Measurements from ENCODE around the gene MYO1F.
"Not testable (repeated sequence)": the region's sequence is repeated elsewhere in the genome, so short reads cannot be mapped to it uniquely, and the experiment has no call there.

The MYO1F gene

DNA sequence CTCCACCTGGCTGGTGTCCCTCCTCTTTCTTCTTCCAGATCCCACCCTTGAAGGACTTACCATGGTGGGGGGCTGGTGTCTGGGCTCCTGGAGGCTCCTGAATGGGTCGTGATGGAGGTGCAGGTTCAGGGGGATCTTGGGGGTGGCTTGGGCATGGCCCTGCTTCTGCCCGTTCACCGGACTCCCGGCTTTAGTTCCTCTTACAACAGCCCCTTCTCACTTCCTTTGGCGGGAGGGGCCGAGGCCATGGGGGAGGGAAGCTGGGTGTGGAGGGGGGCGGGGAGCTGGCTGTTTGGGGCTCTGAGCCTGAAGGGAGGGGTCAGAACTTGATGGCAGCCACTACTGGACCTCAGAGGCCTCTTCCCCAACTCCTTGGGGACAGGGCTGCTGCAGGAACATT is at the start of gene MYO1F:
TSS of gene MYO1F (minus strand) at position 196 of the 400 bp plus-strand sequence. CDS start at position 63, 133 bp downstream.
- DNase-seq, result no peak

DNA sequence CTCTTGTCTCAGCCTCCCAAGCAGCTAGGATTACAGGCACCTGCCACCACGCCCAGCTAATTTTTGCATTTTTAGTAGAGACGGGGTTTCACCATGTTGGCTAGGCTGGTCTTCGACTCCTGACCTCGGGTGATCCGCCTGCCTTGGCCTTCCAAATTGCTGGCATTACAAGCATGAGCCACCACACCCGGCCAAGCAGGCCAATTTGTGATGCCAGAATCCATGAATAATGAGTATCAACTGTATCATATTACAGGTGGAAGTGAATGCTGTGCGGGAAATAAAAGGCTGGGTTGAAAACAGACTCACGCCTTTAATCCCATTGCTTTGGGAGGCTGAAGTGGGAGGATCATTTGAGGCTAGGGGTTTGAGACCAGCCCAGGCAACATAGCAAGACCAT is 49.6 kb upstream of the MYO1F start:
- DNase-seq, result no peak

- not testable (repeated sequence) for DNase-seq
Observed at GRCh38 chr19:8622886-8623285, 45.6 kb upstream of the MYO1F start.

- no peak for DNase-seq
Observed at GRCh38 chr19:8618751-8619150, 41.5 kb upstream of the MYO1F start.

- DNase-seq, result no peak
Observed at GRCh38 chr19:8617984-8618383, 40.7 kb upstream of the MYO1F start.

DNA sequence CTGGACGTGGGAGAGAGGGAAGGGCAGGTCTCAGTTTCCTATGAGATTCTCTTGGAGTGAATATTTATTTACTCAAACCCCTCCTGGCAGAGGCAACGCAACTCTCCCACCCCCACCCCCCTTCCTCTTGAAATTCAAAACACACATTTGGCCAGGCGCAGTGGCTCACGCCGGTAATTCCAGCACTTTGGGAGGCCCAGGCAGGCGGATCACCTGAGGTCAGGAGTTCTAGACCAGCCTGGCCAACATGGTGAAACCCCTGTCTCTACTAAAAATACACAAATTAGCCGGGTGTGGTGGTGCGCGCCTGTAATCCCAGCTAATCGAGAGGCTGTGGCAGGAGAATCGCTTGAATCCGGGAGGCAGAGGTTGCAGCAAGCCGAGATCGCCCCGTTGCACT is 40.1 kb upstream of the MYO1F start:
- not testable (repeated sequence) for DNase-seq

- no peak for DNase-seq
Observed at GRCh38 chr19:8616861-8617260, 39.6 kb upstream of the MYO1F start.

GRCh38 chr19:8615813-8616596 is 38.8 kb upstream of the MYO1F start:
- peak; percentile 38 to 48 for DNase-seq

DNA sequence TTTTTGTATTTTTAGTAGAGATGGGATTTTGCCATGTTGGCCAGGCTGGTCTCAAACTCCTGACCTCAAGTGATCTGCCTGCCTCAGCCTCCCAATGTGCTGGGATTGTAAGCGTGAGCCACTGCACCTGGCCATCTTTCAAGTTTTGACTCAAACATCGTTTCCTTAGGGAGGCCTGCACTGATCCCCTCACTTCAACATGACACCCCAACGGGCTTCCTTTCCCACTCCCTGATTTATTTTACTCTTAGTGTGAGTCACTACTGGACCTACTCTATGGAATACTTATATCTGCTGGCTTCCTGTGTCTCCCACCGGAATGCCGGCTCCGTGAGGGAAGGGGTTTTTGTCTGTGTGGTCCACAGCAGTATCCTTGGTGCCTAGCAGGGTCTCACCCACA is 37.8 kb upstream of the MYO1F start:
- no peak for DNase-seq

DNA sequence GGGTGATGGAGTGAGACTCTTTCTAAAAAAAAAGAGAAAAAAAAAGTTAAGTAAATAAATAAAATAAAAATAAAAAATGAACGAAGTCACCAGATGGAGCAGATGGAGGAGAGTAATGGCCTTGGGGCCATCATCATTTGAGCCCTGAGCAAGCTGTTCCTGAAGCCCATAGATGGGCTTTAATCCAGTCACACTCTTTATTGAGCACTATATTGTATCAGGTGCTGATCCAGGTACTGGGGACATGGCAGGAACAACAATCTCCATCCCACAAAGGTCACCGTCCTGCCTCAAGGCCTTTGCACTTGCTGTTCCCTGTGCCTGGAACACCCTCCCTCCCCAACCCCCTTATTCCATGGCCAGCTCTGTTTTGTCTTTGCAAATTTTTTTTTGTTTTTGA is 37.2 kb upstream of the MYO1F start:
- DNase-seq, result no peak

DNA sequence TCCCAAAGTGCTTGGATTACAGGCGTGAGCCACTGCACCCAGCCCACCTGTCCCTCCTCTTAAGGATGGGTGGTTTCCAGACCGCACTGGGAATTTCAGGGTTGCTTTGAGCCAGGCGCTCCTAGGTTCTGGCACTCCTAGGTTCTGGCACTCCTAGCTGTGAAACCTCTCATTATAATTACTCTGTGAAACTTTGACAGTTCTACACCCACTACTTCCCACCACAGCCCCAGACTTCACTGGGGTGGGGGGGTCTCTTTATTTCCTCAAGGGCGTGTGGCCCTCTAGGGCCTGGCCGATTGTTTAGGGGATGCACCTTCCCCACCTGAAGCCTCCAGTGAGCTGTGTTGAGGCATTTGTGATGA is 35.5 kb upstream of the MYO1F start:
- DNase-seq, result no peak

DNA sequence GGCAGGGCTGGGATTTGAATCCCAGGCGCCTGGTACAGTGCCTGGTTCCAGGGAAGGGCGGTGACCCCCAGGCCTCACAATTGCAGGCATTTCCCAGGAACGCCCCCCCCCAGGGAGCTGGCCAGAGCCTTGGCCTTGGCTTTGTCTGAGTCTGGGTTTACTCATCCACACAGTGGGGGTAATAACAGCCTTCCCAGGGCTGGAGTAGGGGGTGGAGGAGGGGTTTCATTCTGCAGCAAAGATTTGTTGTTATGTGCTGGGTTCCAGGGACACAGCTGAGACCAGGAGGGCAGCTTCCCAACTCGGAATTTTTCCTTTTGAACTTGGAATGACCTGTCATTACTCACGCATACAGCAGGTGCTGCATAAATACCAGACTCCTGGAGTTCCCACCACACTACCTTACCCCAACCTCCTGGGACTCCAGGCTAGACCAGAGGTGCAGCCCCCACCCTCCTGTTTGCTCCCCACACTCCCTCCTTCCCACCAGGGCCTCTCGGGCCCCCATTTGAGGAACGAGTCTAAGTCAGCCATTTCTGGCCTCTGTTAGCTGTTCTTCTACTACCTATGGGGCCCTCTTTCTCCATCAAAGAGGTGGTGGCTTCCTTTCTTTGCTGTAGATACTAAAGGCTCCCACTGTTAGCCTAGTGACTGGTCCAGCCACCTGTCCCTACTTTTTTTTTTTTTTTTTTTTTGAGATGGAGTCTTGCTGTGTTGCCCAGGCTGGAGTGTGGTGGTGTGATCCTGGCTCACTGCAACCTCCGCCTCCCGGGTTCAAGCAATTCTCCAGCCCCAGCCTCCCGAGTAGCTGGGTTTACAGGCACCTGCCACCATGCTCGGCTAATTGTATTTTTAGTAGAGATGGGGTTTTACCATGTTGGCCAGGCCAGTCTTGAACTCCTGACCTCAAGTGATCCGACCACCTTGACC is 34.9 kb upstream of the MYO1F start:
- no peak for DNase-seq

DNA sequence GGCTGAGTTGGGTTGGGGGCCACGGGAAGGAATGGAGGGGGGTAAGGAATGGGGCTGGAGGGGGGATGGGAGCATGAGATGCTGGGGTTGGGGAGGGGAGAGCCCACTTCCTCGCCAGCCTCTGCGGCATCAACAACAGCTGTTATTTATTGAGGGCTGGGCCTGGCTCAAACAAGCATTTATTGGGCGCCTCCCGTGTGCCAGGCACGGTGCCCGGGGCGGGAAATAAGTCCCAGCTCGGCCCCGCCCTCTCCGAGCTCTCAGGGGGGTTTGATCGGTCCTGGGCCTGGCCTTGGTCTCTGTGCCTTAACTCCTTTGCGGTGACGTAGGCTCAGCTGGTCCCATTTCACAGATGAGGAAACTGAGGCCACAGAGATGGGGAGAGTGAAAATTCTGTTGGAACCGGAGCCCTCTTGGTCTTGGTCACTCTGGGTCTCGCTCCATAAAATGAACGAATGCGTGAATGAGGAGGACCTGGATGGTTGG is 34.2 kb upstream of the MYO1F start:
- no peak for DNase-seq

- no peak for DNase-seq
Observed at GRCh38 chr19:8610936-8611300, 33.7 kb upstream of the MYO1F start.

GRCh38 chr19:8610041-8610935 is 33.0 kb upstream of the MYO1F start, which contains the start of gene ADAMTS10:
Gene ADAMTS10 (minus strand): TSS chr19:8610715. CDS start chr19:8605710, 5,005 bp downstream.
- DNase-seq, result peak; percentile 16 to 33

- DNase-seq, result no peak
Observed at GRCh38 chr19:8609279-8610040, 32.2 kb upstream of the MYO1F start.

DNA sequence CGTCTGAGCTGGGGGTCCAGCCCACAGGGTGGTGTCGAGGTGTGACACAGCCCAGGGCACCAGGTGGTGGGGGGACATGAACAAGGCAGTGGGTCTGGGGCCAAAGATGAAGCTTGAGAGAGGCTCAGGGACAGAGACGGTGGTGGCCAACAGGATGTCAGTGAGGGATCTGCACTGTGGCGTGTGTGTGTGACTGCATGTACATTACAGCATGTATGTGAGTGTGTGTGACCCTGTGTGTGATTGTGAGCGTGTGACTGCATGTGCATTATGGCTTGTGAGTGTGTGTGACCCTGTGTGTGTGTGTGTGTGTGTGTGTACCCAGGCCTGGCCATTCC is 31.7 kb upstream of the MYO1F start:
- DNase-seq, result no peak

DNA sequence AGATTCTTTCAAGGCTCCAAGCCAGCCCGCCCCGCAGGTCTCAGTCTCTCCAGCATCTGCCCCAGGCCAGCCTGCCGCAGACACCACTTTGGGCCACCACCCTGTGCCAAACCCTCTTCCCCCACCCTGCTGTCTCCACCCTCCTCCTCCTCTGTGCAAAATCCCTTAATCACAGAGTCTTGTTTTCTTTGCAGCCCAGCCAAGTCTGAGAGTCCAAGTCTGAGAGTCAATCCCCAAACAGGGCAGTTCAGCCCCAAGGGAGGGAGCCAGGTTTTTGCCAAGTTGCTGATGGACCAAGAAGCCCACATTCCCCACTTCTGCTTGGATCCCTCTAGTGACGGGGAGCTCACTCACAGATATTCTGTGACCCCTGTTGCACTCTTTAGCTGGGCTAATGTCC is 30.1 kb upstream of the MYO1F start:
- DNase-seq, result no peak

- no peak for DNase-seq
Observed at GRCh38 chr19:8605514-8605913, 28.3 kb upstream of the MYO1F start.

DNA sequence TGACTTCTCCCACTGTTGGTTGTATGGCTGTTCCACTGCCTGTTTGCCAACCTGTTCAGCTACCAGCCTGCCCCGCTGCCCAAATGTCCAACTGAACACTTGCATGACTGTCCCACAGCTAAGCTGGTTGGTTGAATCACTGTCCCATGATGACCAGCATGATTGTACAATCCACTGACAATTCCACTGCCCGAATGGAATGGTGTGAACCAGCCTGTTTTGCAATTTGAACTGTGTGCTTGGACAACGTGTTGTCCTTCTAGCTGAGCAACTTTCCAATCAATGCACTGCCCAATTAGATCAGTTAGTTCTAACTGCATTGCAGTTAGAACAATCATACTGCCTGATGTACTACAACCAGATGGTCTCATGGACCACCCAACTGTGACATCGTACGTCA is 24.6 kb upstream of the MYO1F start:
- no peak for DNase-seq

DNA sequence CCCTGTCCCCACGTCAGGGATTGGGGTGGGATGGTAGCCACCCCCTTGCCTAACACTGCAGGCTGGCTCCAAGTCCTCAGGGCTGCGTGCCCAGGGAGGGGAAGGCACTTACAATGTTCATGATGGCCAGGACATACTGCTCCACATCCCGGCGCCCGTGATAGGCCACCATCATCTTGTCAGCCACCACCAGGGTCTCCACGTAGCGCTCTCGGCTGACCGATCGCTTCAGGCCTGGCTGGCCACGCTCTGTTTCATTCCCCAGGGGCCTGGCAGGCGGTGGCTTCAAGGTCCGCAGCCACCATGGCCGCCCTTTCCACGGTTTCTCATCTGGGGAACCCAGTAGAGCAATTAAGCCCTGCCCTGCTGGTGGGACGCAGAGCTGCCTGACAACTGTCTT is 23.6 kb upstream of the MYO1F start:
- DNase-seq, result no peak

- DNase-seq, result no peak
Observed at GRCh38 chr19:8600064-8600463, 22.8 kb upstream of the MYO1F start.

All from stimulated activated CD4-positive, alpha-beta T cell treated with anti-CD3 and anti-CD28 coated beads, Interleukin-4, amount 100 ng/mL, for 4 hours (primary cell).